AG09319 (cell line): Measurements from ENCODE around the gene VGF.
"Not testable (repeated sequence)": the region's sequence is repeated elsewhere in the genome, so short reads cannot be mapped to it uniquely, and the experiment has no call there.

ENCODE experiments used
- DNase-seq: peaks from one replicate; pipeline ENCODE4 v3.0.0-alpha.2; 2010; ENCODE audit warnings: low read depth; ENCODE audit errors: extremely low read depth
- CTCF ChIP-seq: IDR thresholded peaks from 2 replicates; pipeline ENCODE4 v1.5.1; 2011; ENCODE audit warnings: low read depth, mild to moderate bottlenecking, inconsistent platforms, low read length, moderate library complexity

VGF gene

DNA sequence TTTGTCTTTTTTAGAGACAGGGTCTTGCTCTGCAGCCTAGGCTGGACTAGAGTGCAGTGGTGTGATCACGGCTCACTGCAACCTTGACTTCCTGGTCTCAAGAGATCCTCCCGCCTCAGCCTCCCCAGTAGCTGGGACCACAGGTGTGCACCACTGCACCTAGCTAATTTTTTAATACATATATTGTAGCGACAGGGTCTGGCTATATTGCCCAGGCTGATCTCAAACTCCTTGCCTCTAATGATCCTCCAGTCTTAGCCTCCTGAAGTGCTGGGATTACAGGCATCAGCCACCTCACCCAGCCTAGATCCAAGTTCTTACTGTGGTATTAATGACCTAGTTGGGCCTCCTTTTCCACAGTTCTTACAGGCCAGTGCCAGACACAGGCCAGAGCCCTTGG is 50.2 kb downstream of the VGF start:
- no peak for DNase-seq
- TF ChIP-seq CTCF = no peak

- no peak for DNase-seq
- TF ChIP-seq CTCF = no peak
These were observed 50.9 kb downstream of the VGF start for GRCh38 chr7:101114492-101114891.

- DNase-seq = no peak
- no peak for TF ChIP-seq CTCF
These were observed 51.5 kb downstream of the VGF start for GRCh38 chr7:101113836-101114235.

GRCh38 chr7:101113140-101113539 is 52.2 kb downstream of the VGF start:
- not testable (repeated sequence) for DNase-seq
